Endothelial cell of hepatic sinusoid (primary cell): ENCODE data around the gene MAGI1.

Experiments
- in situ Hi-C: cut with HindIII; loops from 2 replicates; pipeline ENCODE4 v1.10.0; 2017; ENCODE audit warnings: low sequenced_read_pairs

MAGI1 gene

DNA sequence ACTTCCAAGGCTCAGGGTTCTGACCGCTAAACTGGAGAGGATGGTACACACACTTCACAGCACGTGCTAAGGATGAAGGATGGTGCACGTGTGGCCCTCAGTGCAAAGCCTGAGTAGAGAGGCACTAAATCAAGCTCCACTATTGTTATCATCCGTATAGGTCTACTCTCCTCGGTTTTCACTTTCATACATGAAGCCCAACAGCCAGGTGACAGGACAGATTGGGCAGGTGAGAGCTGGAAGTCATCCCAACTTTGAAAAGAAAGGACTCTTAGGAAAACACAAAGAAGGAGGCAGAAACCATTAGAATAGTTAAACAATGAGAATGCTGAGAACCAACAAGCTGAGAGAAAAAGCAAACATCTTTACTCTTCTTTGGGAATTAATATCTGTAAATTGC, 21.1 kb downstream of the MAGI1 start:
- in situ Hi-C loops: no loop called here

DNA sequence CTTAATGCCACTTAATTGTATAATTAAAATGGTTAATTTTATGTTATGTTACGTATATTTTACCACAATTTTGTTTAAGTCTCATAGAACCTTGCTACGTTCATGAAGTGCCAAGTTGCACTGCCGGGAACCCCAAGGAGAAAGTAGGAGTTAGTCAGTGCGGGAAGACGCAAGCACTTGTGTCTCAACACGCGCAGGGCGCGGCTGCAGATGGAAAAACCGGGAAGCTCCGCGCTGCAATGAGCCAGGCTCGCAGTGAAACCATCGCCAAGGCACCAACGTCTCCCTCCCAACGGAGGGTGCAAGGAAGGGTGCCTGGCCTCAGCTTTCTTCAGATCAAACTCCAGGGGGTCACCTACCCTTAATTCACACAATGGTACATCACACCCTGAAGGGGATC, 21.6 kb downstream of the MAGI1 start:
- in situ Hi-C loops: no loop called here

DNA sequence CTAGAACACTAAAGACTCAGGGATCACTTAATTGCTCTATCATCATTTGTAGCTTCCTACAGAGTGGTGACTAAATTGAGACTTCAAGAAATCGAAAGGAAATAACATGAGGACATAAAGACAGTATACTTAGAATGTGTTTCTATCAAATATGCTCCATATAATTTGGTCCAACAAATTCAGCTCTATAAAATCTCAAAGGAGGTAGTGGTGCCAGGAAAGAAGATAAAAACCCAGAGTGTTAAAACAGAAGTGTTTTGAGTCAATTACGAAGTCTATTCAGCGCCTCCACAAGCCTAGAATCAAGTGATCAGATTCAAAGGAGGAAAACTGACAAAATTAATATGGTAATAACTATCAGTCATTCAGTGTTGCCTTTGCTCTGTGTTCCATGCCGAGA, 22.9 kb downstream of the MAGI1 start:
- in situ Hi-C loops: no loop called here

DNA sequence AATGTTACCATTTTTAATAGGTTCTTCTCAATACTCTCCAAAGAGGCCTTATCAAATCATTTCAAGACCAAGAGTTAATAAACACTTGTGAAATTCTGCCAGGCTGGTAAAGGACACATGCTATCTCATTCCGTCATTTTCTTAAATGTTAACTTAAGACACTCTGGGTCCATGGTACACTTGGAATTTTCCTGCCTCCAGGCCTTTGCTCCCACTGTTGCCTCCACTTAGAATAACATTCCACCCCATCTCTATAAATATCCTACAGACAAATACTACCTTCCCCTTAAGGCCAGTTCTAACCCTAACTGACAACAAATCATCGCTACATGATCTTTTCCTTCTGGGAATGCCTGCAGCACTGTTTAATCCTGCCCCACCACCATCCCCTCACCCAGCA, 24.1 kb downstream of the MAGI1 start:
- in situ Hi-C loops: no loop called here

DNA sequence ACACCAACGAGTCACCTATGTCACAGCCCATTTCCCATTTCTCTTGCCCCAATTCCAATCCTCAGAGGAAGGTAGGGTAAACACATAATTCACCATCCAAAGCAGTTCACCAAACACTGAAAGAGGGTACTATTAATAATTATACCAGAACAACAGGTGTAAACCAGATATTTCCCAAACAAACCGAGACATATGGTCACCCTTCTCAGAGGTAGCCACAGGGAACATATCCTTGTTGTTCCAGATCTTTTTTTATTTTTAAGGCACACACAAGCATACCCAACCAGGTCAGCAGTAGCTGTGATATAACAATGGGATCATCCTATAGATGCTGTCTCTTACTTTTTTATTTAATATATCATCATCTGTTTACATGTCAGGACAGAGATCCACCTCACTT, 24.7 kb downstream of the MAGI1 start:
- in situ Hi-C loops: no loop called here

DNA sequence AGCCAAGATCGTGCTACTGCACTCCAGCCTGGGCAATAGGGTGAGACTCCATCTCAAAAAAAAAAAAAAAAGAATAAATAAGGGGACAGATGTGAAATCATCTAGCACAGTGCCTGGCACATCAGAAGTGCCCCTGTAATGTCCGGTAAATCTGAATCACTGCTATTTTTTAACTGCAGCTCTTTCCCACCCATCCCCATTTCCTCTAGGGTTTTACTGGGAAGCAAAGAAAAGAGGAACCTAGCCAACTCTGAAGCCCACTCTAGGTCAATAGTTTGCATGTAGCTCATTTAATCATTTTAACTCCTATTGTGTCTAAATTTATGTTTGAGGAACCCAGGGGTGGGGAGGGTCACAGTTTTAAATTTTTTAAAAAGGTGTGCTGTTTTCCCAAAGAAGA, 26.0 kb downstream of the MAGI1 start:
- in situ Hi-C loops: no loop called here

DNA sequence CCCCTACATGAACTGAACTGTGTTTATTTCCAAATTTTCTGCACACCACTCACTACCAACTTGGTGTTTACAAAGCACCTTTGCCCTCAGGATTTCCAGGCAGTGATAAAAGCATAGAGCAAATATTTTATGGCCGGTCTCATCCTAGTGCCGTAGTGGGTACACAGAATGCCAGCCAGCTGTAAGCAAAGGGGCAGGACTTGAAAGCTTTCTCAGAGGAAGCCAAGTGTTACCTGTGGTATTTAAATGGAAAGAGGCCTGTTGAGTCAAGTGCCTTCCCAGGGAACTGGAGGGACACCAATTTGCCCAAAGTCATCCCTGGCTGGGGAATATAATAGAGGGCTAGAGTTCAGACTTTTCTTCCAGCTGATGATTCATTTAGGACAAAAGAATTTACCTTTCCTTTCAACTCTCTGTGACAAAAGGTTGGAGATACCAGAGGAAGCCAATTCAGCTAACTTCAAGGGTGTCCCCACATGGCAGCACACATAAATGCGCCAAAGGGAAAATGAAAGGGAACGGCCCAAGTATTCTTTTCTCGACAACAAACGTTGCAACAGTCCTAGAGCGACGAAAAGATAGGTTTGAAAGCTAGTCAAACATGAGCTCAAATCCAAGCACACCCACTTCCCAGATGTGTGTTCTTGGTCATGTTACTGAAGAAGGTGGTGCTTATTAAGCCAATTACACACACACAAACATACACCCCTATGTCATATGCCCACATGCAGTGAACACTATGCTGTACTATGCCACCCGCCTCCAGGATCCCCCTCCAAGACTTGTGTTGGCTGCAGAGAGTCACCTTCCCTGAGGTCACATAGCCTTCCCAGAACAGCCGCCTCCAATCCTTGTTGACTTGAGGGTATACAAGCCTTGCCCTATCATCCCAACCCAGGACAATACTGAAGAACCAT, 27.7 kb downstream of the MAGI1 start:
- in situ Hi-C loops: no loop called here

DNA sequence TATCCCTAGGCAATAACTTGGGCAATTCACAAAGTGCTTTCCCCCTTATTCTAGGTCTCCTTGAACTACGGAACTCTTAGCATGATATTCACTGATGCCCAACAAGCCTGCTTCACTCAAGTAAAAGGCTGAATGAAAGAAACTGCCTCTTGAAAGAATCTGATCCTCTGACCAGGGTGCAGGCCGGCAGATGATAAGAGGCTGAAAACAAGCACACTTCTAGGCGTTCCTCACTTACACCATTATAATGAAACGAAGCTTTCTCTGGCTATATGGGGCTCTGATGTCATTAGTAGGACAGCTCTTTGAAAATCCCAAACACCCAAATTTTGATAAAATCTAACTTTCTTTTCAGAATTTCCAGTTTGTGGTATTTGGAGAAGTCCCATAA, 28.4 kb downstream of the MAGI1 start:
- in situ Hi-C loops: no loop called here

DNA sequence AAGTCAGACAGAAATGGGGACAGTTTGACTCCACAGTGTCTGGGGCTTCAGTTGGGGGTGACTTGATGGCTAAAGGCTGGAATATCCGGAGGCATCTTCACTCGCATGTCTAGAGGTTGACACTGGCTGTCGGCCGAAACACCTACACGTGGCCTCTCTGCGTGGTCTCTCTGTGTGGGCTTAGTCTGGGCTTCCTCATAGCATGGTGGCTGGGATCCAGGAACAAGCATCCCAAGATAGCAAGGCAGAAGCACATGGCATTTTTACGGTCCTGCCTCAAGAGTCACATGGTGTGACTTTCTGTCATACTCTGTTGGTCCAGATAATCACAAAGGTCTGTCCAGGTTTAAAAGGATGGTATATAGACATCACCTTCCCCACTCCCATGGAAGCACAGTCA, 34.5 kb downstream of the MAGI1 start:
- in situ Hi-C loops: no loop called here

DNA sequence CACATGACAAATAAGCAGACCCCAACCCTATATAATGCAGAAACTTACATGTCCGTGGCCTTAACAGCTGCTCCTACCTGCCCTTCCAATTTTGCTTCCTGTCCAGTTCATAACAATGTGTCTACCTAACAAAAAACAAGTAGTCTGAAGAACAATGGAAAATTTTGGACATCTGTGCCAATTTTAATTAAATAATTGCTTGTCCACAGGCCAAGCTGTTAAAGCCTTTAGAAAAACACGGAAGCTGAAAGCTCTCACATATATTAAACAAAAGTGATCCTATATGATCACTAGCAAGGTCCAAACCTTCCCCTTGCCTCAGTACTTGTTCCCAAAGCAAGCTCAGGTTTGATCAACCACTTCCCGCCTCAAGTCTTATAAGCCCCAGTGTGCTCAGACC, 37.1 kb downstream of the MAGI1 start:
- in situ Hi-C loops: no loop called here

DNA sequence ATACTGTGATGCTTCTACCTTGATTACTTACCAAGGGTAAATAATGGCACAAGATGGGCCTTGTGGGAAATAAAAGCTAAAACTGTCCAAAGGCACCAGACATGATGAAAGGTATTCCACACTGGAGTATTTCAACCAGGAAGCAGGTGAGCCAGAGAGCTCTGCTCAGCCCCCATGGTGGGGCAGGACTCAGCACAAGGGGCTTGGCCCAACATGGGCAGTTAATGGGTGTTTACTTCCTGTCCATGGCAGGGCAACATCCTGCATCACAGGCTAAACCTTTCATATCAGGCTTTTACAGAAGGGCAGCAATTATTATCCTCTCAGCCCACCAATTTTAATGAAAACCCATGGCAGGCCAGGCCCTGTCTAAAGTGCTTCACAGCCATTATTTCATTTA, 38.2 kb downstream of the MAGI1 start:
- in situ Hi-C loops: no loop called here

DNA sequence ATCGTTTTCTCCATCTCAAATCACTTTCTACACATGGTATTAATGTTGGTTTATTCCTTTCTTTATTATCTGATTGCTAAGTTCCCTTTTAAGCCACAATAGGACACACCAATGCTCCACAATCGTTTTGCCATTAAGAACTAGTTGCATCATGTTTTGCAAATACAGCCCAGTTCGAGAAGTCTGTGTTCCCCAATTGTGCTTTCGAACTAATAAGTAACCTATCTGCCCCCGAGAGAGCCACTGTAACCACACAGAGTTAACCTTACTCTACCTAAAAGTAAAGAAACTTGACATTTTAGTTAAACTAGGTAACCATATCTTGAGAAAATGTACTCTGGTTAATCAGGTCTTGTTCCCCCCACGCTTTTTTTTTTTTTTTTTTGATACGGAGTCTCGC, 39.1 kb downstream of the MAGI1 start:
- in situ Hi-C loops: no loop called here

DNA sequence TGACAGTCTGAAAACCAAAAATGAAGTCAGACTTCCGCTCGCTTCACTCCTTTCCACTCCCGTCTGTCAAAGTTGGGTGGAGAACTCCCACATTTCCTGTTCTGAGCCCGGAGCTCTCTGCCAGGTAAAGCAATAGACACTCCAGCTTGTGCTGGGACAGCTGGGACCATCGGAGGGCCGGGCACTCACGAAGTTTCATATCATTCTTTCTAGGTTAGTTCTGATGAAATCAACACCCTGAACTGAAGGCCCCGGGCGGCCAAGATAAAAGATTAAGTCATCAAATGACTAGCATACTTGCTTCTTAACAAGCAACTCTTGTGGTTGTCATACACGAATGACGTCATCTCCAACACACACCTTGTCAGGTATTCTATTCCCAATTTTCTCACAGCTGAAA, 42.1 kb downstream of the MAGI1 start:
- in situ Hi-C loops: no loop called here

DNA sequence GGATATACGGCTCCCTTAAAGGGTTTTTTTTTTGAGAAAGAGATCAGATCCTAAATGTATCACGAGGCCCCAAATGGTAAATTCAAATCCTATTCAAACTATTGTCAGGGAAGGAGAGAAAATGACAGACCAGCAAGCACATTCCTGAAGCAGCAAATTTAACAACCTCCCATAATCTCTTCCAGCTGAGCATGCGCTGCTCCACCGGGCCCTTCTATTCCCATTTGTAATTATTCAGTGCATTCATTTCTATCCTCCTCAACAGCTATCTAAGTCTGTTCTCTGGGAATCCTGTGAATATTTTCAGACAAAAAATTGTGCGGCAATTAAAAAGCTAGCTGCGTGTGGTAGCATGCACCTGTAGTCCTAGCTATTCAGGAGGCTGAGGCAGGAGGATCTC, 43.2 kb downstream of the MAGI1 start:
- in situ Hi-C loops: no loop called here

DNA sequence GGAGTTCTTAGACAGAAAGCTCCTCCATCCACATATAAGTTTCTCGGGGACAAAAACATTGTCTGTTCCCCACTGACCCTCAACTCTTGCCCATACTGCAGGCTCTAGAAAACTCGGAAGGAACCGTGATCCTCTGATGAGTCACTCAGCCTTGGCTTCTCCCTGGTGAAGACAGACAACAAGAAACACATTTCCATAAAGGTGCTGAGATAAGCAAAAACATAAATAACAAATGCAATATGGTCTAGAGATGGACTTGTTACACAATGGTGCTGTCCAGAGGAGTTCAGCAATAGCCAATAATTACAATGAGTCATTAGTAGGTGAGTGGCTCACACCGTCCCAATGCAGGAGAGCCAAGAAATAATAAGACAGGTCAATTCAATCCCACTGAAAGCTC, 43.7 kb downstream of the MAGI1 start:
- in situ Hi-C loops: no loop called here

DNA sequence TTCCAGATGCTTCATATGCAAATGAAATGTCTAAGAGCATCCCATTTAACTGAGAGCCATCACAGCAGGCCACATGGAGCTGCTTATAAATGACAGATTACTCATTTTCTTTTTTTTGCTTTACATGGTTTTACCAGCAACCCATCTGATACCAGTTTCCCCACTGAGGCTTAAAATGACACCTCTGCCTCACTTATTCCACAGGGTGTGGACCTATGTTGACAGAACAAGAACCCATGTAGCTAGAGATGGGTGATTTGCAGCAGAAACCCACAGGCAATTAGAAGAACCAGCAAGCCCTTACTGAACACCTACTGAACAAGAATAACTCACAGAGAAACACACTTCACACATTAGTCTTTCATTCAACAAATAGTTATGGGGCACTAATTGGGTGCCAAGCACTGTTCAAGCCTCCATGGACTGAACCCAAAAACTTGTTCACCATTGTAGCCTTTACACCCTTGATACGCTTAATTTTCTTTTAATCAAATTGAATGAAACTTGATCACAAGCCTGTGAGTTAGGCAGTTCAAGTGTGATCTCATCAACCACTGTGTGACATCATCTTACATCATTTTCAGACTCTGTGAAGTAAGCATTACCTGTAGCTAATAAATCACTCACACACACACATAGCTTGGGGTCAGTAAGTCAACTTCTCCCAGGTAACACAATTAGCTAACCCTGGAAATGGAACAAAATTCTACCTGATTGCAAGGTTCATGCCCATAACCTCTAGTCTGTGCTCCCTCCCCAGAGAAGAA, 45.4 kb downstream of the MAGI1 start:
- in situ Hi-C loops: no loop called here

DNA sequence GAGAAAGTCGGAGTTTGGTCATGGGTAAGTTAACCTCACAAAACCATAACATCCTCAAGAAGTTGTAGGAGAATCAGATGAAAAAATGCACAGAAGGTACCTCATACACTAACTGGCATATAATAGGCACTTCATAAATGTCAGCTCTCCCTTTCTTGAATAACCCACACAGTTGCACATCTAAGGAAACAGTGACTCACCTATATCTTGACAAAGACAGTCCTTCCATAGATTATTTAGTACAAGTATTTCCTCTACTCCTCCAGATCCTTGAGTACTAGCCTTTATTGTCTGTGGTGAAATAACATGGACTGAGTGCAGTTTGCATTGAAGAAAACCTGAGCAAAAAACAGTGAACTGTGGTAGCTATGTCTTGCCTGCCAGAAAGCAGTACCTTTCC, 46.6 kb downstream of the MAGI1 start:
- in situ Hi-C loops: no loop called here

DNA sequence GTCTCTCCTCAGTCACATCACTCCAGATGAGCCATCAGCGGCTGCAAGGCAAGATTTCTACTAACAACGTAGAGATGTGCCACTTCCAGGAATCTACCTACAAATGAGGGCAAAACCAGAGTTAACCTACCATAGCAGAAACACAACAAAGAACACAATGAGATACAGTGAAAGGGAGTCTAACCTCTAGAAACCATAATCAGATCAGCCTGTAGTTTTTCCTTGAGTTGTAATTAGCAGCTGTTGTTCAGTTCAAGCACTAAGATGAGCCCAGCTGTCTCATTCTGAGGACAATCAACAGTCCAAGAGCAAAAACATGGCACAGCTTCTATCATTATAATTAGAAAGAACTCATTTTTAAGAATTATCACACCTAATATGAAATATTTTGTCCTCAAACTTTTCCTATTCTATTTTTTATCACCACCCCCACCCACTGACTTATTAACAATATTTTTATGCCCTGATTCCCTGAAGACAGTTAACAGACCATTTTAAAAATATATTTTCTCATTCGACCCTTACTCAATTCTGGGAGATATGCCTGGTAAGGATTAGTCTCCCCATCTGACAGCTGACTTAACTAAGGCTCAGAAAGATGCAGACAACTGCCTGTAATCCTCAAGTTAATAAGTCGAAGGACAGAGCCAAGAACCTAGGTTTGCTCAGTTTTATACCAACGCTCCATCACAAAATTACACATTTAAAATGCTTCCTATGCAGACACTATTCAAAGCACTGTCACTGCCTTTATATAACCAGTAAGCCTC, 50.1 kb downstream of the MAGI1 start:
- in situ Hi-C loops: no loop called here

DNA sequence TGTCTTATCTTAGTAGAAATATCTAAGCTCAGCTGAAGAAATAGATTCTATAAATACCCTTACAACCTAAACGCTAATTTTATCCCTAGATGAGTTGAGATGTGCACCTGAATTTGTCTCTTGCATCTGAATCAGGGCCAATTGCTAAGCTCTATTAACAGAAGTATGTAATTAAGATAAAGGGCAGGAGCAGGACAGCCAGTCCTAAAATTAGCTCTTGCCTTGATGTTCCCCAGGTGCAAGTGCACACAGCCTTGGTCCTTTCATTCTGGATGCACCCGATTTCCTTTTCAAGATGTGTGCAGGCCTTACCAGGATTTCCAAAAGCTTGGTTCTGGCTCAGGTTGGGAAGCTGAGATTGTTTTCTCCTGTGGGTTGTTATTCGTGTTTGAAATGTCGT, 52.4 kb downstream of the MAGI1 start:
- in situ Hi-C loops: no loop called here

DNA sequence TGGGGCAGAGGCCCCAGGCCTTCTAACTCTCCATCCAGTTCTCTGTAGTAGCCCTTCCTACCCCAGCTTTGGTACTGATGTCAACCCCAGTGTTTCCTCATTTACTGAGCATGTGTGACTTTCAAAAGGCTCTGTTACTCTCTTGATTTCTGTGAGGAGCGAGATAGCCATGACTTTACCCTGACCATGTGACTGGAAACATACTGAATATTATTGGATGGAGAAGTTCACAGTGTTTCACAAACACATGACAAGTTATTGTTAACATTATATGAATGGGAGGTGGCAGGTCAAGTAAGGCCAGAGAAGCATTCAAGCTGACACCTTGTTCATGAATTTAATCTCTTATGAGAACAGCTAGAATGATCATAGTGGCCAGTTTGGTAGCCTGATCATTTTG, 53.7 kb downstream of the MAGI1 start:
- in situ Hi-C loops: no loop called here

DNA sequence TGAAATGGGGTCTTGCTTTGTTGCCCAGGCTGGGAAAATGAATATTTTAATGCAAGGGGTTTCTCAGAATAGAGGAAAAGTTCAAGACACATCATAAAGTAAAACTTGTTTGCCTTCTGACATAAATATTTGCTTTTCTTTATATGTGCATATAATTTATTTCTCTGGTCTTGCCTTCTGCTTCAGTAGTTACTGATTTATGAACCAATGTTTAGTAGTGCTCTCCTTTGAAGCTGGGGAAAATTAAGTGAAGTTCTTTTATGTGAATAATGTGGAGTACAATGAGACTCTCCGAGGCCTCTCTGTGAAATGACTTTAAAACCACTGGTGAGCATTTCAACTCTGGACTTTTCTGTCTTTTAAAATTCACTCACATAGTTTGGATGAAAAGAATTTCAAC, 55.6 kb downstream of the MAGI1 start:
- in situ Hi-C loops: no loop called here

DNA sequence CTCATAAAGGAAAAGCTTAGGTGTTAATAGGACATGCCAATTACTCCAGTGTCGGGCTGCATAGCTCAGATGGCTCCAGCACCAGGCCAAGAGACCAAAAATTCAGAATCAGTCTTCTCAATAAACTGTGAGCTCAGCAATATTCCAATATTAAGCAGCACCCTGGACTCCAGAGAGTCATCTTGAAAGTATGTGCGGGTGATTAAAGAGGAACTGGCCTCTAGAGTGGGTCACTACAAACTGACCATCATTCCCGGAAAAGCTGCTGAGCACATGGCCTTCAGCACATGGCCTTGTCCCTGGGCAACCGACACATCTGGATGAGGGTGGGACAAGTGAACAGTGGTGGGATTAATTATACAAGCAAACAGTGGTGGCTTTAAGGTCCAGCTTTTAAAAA, 59.0 kb downstream of the MAGI1 start:
- in situ Hi-C loops: no loop called here
